HFF-Myc (cell line): ENCODE measurements around the gene FBXL5.

Source experiments
- DNase-seq: peaks from one replicate; pipeline ENCODE4 v3.0.0-alpha.2; 2011; ENCODE audit warnings: low read depth; ENCODE audit errors: extremely low read depth
- H3K4me3 ChIP-seq: replicated peaks from 2 replicates; pipeline ENCODE4 v1.5.1; 2011; ENCODE audit warnings: low read depth, mild to moderate bottlenecking, control low read depth, low read length
- TF ChIP-seq, protein P1 (sequence below): IDR thresholded peaks from 2 replicates; pipeline ENCODE4 v1.5.1; 2012; ENCODE audit warnings: mild to moderate bottlenecking, low read depth, low read length, control low read depth; ENCODE audit errors: missing control alignments

FBXL5 gene

DNA sequence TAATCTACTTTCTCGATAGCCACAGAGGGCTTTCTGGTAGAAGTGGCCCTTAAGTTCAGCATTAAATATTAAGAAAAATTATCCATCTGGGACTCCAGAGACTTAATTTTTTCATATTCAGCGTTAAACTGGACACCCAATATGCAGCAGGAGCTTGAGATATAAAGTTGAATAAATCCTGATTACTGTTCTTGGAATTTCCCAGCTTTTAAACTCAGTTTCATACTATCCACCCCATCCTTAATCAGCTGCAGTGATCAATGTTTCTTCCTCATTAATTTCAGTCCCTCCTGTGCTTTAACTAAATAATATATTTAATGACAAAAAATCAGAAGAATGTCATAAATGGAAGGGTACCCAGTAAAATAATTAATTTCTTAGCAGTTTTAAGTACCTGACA, 3.6 kb upstream of the FBXL5 start:
- no peak for DNase-seq
- no peak overlapping the region for H3K4me3 ChIP-seq
- TF ChIP-seq, protein P1, sequence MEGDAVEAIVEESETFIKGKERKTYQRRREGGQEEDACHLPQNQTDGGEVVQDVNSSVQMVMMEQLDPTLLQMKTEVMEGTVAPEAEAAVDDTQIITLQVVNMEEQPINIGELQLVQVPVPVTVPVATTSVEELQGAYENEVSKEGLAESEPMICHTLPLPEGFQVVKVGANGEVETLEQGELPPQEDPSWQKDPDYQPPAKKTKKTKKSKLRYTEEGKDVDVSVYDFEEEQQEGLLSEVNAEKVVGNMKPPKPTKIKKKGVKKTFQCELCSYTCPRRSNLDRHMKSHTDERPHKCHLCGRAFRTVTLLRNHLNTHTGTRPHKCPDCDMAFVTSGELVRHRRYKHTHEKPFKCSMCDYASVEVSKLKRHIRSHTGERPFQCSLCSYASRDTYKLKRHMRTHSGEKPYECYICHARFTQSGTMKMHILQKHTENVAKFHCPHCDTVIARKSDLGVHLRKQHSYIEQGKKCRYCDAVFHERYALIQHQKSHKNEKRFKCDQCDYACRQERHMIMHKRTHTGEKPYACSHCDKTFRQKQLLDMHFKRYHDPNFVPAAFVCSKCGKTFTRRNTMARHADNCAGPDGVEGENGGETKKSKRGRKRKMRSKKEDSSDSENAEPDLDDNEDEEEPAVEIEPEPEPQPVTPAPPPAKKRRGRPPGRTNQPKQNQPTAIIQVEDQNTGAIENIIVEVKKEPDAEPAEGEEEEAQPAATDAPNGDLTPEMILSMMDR: no peak

DNA sequence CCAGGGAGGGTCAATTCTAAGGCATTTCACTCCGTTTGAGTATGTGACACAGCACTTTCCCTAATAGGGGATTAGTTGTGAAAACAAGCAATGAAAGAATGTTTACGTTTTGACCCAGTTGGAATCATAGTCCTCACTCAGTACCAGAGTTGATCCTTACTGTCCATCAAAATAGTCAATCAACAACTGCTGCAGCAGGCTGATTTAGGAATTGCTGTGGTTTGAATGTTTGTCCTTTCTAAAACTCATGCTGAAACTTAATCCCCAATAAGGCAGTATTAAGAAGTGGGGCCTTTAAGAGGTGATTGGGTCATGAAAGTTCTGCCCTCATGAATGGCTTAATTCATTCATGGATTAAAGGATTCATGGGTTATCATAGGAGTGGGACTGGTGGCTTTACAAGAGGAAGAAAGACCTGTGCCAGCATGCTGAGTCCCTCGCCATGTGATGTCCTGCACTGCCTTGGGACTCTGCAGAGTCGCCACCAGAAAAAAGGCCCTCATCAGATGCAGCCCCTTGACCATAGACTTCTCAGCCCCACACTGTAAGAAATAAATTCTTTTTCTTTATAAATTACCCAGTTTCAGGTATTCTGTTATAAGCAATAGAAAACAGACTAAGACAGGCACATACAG, 3.1 kb upstream of the FBXL5 start:
- no peak for DNase-seq
- no peak overlapping the region for H3K4me3 ChIP-seq
- TF ChIP-seq, protein P1: no peak

DNA sequence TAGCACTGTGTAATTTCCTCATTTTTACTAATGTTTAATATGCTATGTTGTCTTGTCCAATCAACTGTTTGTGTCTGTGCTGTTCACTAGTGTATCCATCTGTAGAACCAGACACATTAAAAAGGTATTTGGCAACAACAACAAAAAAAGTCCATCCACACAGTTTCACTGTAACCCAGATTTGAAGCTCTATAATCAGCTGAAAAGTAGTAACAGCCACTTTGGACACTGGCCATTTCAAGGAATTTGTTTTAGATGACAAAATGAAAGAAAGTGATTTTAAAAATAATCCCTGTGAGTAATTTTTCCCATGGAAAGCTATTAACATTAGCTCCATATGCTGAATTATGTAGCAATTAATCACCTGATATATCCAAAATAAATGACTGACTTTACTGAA, 2.2 kb upstream of the FBXL5 start:
- DNase-seq: no peak
- TF ChIP-seq, protein P1: no peak
- H3K4me3 ChIP-seq: no peak overlapping the region

DNA sequence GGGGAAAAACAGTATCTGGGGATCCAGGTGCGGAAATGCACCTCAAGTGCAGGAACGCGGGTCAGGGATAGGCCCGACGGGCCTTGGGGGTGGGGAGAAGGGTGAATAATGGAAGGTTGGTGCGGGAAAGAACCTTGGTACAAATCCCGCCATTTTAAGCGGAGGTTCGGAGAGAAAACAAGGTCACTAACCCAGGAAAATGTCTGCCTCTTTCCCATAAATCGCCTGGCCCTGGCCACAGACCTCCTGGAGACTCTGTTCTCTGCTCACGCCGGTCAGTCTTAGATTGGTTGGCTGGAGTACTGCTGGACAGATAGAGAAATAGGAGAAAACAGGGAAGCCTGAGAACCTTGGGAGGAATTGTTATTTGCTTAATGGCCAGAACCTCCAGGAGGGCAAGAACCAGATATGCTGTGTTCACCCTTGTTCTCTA, 897 bp upstream of the FBXL5 start:
- TF ChIP-seq, protein P1: no peak
- no peak for DNase-seq
- H3K4me3 ChIP-seq: peak overlapping the region; percentile 65; the same call in 1 of the 2 replicates

DNA sequence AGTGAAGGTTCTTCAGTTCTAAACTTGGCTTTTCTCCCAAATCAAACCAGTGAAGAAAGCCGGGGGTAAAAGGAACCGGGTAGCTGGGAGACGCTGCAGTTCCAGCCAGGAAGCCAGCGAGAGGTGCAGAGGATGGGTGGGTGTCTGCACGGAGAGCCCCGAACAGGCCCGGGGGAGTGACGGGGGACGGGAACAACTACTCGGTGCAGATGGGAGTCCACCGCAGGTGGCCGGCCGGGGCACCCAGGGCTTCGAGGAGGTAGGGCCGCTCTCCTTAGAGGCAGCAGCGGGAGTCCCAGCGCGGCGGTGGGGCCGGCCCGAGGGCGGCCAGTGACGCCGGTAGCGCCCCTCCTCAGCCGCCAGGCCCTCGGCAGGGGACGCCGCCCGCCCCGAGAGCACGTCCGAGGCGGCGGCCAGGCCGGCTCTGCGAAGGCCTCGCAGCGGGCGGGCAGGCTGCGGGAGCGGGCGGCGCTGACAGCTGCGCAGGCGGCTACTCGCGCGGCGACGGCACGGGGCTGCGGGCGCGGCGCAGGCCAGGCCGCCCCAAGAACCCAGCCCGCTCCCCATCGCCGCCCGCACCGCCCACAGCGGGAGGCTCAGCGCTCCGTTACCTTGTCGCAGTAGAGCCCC, 449 bp downstream of the FBXL5 start:
- TF ChIP-seq, protein P1: no peak
- H3K4me3 ChIP-seq: peak overlapping the region; percentile 65
- DNase-seq: no peak

DNA sequence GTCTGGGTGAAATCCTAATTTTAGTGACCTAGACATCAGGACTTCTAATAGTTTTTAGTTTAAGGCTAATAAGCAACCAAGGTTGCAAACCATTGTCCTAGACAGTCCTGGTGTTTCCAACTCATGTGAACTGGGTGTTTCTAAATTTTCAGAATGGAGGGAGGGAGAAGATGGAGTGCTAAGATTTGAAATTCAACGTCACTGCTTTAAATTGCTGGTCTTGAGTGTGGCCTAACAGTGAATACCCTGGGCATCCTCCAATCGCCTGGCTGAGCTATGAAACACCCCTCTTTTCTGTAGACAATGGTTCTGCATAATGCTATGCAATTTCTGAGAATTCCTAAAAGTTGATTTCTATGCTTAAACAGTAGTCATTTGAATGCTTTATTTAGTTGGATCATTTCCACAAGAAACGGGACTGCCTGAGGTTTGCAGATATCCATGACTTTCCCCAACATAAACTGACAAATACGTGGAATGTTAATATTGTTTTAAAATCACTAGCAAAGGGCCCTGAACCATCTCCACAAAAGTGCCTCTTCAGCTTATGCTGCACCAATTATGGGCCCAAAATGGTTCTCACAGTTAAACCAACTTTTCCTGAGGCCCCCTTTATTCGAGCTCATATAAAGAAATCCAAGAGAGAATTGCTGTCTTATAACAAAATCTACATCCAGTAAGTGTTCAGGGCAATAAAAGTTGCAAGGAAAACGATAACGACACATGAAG, 1.1 kb downstream of the FBXL5 start:
- TF ChIP-seq, protein P1: no peak
- H3K4me3 ChIP-seq: peak overlapping the region; percentile 65
- DNase-seq: no peak
